ENCODE results near the gene RTKN. TPM values are rescaled to one million over a fixed set of nuclear protein-coding genes. Genes with fewer than 3 reads are reported as not detected.

Gene RTKN
- total RNA-seq, 1 donor, result 15.7 TPM

DNA sequence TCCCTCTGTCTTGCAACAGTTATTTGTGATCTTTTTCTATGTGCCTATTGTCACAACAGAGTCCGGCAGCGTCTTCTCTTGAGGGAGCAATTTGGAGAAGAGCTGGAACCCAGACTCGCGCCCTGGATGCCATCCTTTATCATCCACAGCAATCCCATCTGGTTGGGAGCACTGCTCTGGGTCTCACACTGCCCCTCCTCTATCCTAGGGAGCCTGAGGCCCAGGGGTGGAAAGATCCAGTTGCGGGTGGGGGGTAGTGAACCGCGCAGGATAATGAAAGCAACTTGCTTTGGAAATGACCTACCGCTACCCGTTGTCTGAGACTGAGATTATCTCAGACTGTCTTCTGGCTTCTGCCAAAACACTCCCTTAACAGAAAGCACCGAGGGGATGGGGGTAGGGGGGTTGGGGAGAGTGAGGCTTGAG lies 17.2 kb upstream of the RTKN start:
- no peak for DNase-seq (ENCODE audit: low read depth)
- TF ChIP-seq, protein P1, sequence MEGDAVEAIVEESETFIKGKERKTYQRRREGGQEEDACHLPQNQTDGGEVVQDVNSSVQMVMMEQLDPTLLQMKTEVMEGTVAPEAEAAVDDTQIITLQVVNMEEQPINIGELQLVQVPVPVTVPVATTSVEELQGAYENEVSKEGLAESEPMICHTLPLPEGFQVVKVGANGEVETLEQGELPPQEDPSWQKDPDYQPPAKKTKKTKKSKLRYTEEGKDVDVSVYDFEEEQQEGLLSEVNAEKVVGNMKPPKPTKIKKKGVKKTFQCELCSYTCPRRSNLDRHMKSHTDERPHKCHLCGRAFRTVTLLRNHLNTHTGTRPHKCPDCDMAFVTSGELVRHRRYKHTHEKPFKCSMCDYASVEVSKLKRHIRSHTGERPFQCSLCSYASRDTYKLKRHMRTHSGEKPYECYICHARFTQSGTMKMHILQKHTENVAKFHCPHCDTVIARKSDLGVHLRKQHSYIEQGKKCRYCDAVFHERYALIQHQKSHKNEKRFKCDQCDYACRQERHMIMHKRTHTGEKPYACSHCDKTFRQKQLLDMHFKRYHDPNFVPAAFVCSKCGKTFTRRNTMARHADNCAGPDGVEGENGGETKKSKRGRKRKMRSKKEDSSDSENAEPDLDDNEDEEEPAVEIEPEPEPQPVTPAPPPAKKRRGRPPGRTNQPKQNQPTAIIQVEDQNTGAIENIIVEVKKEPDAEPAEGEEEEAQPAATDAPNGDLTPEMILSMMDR (IDR thresholded peaks at IDR 0.05; ENCODE audit: insufficient read depth, low read length), result no peak
- peak overlapping the region; percentile 72 for H3K4me3 ChIP-seq (ENCODE audit: low read depth, low read length)

DNA sequence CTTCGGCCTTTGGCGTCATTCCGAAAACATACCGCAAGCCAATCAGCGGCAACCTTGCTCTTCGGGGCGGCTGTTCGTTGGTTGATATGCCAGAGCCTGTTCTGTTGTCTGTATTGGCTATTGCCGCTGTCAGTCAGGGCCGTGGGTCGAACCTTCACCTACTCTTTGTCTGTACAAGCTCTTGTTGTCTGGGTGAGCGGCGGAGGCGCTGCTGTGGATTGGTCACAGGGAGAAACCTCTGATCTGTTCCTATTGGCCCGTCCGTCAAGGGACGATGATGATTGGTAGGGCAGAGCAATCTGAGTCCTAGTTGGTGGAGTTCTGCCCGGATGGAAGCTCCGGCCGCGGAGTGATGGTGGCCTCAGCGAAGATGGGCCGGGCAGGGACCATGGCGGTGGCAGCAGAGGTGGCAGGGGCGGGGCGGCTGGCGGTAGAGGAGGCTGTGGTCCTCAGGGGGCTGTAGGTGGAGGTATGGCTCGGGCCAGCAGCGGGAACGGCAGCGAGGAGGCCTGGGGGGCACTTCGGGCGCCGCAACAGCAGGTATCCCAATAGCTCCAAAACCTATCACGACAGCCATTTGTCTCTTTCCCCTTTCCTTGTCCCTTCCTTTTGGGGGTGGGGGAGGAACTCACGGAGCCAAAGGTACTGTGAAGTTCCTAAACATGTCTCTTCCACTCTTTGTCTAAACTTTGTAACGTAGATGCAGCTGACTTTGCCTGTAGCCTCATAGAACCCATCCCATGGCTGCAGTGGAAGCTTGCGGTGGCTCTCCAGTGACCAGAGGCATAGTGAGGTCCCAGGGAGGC lies 16.6 kb upstream of the RTKN start, which contains the start of gene WBP1:
Gene WBP1, plus strand, starts transcription at position 307 of the 806 bp plus-strand sequence. Its CDS starts 165 bp downstream, at position 472.
- H3K4me3 ChIP-seq (ENCODE audit: low read depth, low read length), result peak within 1 kb of the TSS; percentile 74
- DNase-seq (ENCODE audit: low read depth), result peak; percentile 100
- TF ChIP-seq, protein P1 (IDR thresholded peaks at IDR 0.05; ENCODE audit: insufficient read depth, low read length), result no peak

DNA sequence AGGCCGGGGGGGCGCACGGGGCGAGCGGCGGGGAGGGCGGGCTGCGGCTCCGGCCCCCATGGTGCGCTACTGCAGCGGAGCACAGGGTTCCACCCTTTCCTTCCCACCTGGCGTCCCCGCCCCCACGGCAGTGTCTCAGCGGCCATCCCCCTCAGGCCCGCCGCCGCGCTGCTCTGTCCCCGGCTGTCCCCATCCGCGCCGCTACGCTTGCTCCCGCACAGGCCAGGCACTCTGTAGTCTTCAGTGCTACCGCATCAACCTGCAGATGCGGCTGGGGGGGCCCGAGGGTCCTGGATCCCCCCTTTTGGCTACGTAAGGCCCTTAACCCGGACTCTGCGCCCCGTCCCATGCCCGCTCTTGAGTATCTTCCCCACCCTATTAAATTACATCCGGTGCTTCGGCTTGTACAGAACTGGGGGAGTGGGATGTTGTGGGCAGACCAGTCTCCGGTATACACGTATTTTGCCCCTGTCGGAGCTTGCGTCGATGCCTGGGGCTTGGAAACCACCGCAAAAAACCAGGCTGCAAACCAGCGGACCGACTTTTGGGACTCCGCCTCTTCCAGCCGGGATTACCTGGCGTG lies 15.9 kb upstream of the RTKN start:
- H3K4me3 ChIP-seq (ENCODE audit: low read depth, low read length), result peak overlapping the region; percentile 74
- no peak for DNase-seq (ENCODE audit: low read depth)
- TF ChIP-seq, protein P1 (IDR thresholded peaks at IDR 0.05; ENCODE audit: insufficient read depth, low read length), result no peak

DNA sequence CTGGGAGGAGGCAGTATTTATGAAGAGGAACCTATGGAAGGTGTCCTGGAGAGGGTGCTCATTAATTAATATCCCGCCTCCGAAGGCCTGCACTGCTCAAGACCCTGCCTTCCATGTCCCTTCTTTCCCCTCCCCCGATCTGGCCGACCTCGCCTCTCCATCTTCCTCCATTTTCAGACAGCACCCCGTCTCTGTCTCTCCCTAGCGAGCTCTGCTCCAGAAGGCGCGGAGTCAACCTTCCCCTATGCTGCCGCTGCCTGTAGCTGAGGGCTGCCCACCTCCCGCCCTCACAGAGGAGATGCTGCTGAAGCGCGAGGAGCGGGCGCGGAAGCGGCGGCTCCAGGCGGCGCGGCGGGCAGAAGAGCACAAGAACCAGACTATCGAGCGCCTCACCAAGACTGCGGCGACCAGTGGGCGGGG lies 15.4 kb upstream of the RTKN start:
- DNase-seq (ENCODE audit: low read depth), result no peak
- peak overlapping the region; percentile 74 for H3K4me3 ChIP-seq (ENCODE audit: low read depth, low read length)
- TF ChIP-seq, protein P1 (IDR thresholded peaks at IDR 0.05; ENCODE audit: insufficient read depth, low read length), result no peak

DNA sequence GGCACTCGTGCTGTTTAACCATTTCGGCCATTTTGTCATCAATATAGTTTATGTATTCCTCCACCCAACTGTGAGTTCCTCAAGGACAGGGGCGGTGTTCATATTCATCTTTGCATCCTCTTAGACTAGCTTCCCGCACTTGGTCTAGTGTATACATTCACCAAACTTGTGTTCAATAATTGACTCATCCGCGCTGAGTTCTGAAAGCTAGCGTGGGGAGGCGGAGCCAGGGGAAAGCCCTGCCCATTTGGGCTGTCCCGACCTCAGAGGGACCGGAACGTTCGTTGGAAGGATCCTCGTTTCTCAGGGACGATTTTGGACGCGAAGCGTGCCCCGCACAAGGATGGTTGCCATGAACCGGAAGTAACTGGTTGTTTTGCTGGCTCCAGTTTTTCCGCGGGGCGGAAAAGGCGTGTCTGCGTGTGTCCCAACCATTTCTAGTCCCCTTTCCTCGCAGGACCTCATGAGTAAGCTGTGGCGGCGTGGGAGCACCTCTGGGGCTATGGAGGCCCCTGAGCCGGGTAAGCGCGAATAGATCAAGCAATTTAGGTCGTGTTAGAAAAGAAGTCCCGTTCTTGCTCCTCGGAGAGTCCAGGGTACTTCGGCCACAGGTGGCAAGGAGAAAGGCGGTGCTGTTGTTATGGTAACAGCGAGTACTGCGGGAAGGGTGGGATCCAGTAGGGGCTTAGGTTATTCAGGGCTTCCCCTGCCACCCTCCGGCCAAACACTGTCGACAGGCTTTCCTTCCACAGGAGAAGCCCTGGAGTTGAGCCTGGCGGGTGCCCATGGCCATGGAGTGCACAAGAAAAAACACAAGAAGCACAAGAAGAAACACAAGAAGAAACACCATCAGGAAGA lies 13.1 kb upstream of the RTKN start, which contains the start of gene INO80B:
Gene INO80B, plus strand, starts transcription at position 434 of the 858 bp plus-strand sequence. Its CDS starts 30 bp downstream, at position 464.
- peak within 1 kb of the TSS; percentile 93 for H3K4me3 ChIP-seq (ENCODE audit: low read depth, low read length)
- peak; percentile 99 for DNase-seq (ENCODE audit: low read depth)
- TF ChIP-seq, protein P1 (IDR thresholded peaks at IDR 0.05; ENCODE audit: insufficient read depth, low read length), result no peak

DNA sequence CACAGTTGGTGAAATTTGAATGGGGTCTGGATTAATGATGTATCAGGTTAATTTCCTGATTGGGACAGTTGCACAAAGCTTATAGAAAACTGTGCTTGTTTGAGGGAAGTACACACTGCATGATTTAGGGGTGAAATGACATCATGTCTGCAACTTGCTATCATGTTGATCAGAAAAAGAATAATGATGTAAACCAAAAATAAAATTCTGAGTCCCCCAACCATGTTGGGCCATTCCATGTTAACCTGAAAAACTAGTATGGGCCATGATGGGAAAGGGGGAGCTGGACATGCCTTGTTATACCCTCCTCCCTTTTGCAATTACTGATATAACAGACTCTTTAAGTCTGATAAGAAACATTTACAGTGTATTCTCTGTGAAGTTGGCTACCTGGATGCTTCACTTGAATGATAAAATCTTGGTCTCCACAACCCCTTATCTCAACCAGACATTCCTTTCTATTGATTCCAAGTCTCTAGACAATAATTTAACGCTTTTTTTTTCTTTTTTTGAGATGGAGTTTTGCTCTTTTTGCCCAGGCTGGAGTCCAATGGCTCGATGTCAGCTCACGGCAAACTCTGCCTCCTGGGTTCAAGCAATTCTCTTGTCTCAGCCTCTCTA lies 8.9 kb upstream of the RTKN start:
- DNase-seq (ENCODE audit: low read depth), result no peak
- H3K4me3 ChIP-seq (ENCODE audit: low read depth, low read length), result no peak overlapping the region
- TF ChIP-seq, protein P1 (IDR thresholded peaks at IDR 0.05; ENCODE audit: insufficient read depth, low read length), result no peak

All from fibroblast of the aortic adventitia (primary cell).